Germinal center (tissue), 1 donor: Measurements from ENCODE around the gene DSCAML1.

Source experiments
- DNase-seq: peaks from one replicate; pipeline ENCODE4 v3.0.0; 2012; ENCODE audit warnings: mixed read lengths, low spot score

DSCAML1 gene

GRCh38 chr11:117519590-117519989 is 277.4 kb downstream of the DSCAML1 start:
- no peak for DNase-seq

- no peak for DNase-seq
These were observed 277.8 kb downstream of the DSCAML1 start for GRCh38 chr11:117519170-117519569.

- DNase-seq, result no peak
These were observed 278.6 kb downstream of the DSCAML1 start for GRCh38 chr11:117518455-117518854.

- no peak for DNase-seq
These were observed 279.9 kb downstream of the DSCAML1 start for GRCh38 chr11:117517097-117517496.

GRCh38 chr11:117515892-117516787 is 280.9 kb downstream of the DSCAML1 start:
- DNase-seq, result no peak

GRCh38 chr11:117514256-117514655 is 282.8 kb downstream of the DSCAML1 start:
- DNase-seq, result no peak

- DNase-seq, result no peak
These were observed 283.4 kb downstream of the DSCAML1 start for GRCh38 chr11:117513666-117514065.

- DNase-seq, result no peak
These were observed 285.0 kb downstream of the DSCAML1 start for GRCh38 chr11:117511931-117512539.

GRCh38 chr11:117511483-117511930 is 285.5 kb downstream of the DSCAML1 start:
- DNase-seq, result no peak

- no peak for DNase-seq
These were observed 286.4 kb downstream of the DSCAML1 start for GRCh38 chr11:117510646-117511045.

- DNase-seq, result no peak
These were observed 287.5 kb downstream of the DSCAML1 start for GRCh38 chr11:117509543-117509942.

GRCh38 chr11:117506971-117507370 is 290.0 kb downstream of the DSCAML1 start:
- DNase-seq, result no peak

- DNase-seq, result no peak
These were observed 291.6 kb downstream of the DSCAML1 start for GRCh38 chr11:117505285-117505970.

- DNase-seq, result no peak
These were observed 294.3 kb downstream of the DSCAML1 start for GRCh38 chr11:117502779-117503100.

- no peak for DNase-seq
These were observed 294.8 kb downstream of the DSCAML1 start for GRCh38 chr11:117502015-117502778.

- no peak for DNase-seq
These were observed 295.6 kb downstream of the DSCAML1 start for GRCh38 chr11:117501237-117501898.

- no peak for DNase-seq
These were observed 298.2 kb downstream of the DSCAML1 start for GRCh38 chr11:117498791-117499190.

GRCh38 chr11:117497206-117497951 is 299.6 kb downstream of the DSCAML1 start:
- DNase-seq, result no peak

GRCh38 chr11:117495357-117495756 is 301.7 kb downstream of the DSCAML1 start:
- no peak for DNase-seq

GRCh38 chr11:117492578-117493251 is 304.3 kb downstream of the DSCAML1 start:
- DNase-seq, result no peak
